ENCODE measurements around the gene PPM1N. TPM values are rescaled to one million over a fixed set of nuclear protein-coding genes. Genes with fewer than 3 reads are reported as not detected.

Gene PPM1N
- total RNA-seq, 1 donor, result 1.3 TPM

GRCh38 chr19:45467115-45467455, 31.2 kb upstream of the PPM1N start:
- peak overlapping the region; percentile 70 for H3K4me3 ChIP-seq (ENCODE audit: low read depth, low read length)
- TF ChIP-seq CTCF (IDR thresholded peaks at IDR 0.05; ENCODE audit: insufficient read depth, low read depth, low read length), result no peak
- peak; percentile 30 for DNase-seq (ENCODE audit: low read depth)

- peak; percentile 15 for TF ChIP-seq CTCF (IDR thresholded peaks at IDR 0.05; ENCODE audit: insufficient read depth, low read depth, low read length)
- peak; percentile 96 for DNase-seq (ENCODE audit: low read depth)
- peak within 1 kb of the TSS; percentile 97 for H3K4me3 ChIP-seq (ENCODE audit: low read depth, low read length)
Observed at GRCh38 chr19:45467456-45468158, 30.6 kb upstream of the PPM1N start, which contains the start of gene FOSB. TSS of gene FOSB (plus strand) at chr19:45467996. CDS start at chr19:45468587, 591 bp downstream.

- peak overlapping the region; percentile 97 for H3K4me3 ChIP-seq (ENCODE audit: low read depth, low read length)
- DNase-seq (ENCODE audit: low read depth), result no peak
Observed at GRCh38 chr19:45468159-45468651, 30.0 kb upstream of the PPM1N start.

GRCh38 chr19:45468803-45469131, 29.5 kb upstream of the PPM1N start:
- H3K4me3 ChIP-seq (ENCODE audit: low read depth, low read length), result peak overlapping the region; percentile 97
- DNase-seq (ENCODE audit: low read depth), result no peak

More at GRCh38 chr19:45468159-45468651, 30.0 kb upstream of the PPM1N start:
- TF ChIP-seq CTCF (IDR thresholded peaks at IDR 0.05; ENCODE audit: insufficient read depth, low read depth, low read length), result no peak

GRCh38 chr19:45469132-45469944, 28.9 kb upstream of the PPM1N start:
- peak overlapping the region; percentile 97 for H3K4me3 ChIP-seq (ENCODE audit: low read depth, low read length)
- peak; percentile 95 for DNase-seq (ENCODE audit: low read depth)
- no peak for TF ChIP-seq CTCF (IDR thresholded peaks at IDR 0.05; ENCODE audit: insufficient read depth, low read depth, low read length)

More at GRCh38 chr19:45468803-45469131, 29.5 kb upstream of the PPM1N start:
- no peak for TF ChIP-seq CTCF (IDR thresholded peaks at IDR 0.05; ENCODE audit: insufficient read depth, low read depth, low read length)

GRCh38 chr19:45469945-45470761, 28.1 kb upstream of the PPM1N start:
- DNase-seq (ENCODE audit: low read depth), result peak; percentile 32
- peak overlapping the region; percentile 97 for H3K4me3 ChIP-seq (ENCODE audit: low read depth, low read length)
- TF ChIP-seq CTCF (IDR thresholded peaks at IDR 0.05; ENCODE audit: insufficient read depth, low read depth, low read length), result no peak
